HepG2 (cell line): ENCODE results near the gene RIN3. TPM values are rescaled to one million over a fixed set of nuclear protein-coding genes. Genes with fewer than 3 reads are reported as not detected.

Experiments
- ATAC-seq: fragments of 200-7000 bp; cut with Tn5 transposase; 3 replicates; pipeline ENCODE4 v1.9.1; 2020; ENCODE audit warnings: mild to moderate bottlenecking, moderate library complexity
- BruUV-seq: library from RNA; stranded (reverse); fragments of 400-500 nt; replicated peaks from 2 replicates; lab custom pipeline; 2021; lab: Mats Ljungman, UMichigan
- CTCF ChIA-PET: fragments of 300-600 bp; formaldehyde crosslinking; extraction: SDS; loops from one replicate; lab custom pipeline; 2021; ENCODE audit warnings: low total read pairs, inconsistent platforms, low intra/inter-chr PET ratio; lab: Yijun Ruan, JAX
- POLR2A ChIA-PET: fragments of 350-600 bp; sonication (Branson Sonifier 250); formaldehyde crosslinking; loops from one replicate; lab custom pipeline; 2020; ENCODE audit warnings: antibody characterized with exemption, inconsistent platforms; lab: Yijun Ruan, JAX
- DNase-seq: peaks from one replicate; pipeline ENCODE4 v3.0.0-alpha.2; 2015; ENCODE audit warnings: low spot score
- FAIRE-seq: peaks from 3 replicates; lab custom pipeline; 2011; peaks lifted over from hg19 to GRCh38; lab: Jason Lieb, UNC
- H2AFZ ChIP-seq: one replicate; pipeline ENCODE4 v1.6.1; 2011; ENCODE audit warnings: low read length, inconsistent platforms
- H3K27ac ChIP-seq: fragments of 300-600 bp; 3 replicates; pipeline ENCODE4 v1.8.0; 2011; ENCODE audit warnings: mixed run types, mild to moderate bottlenecking, mixed read lengths, low read length, inconsistent platforms; ENCODE audit not compliant: insufficient read depth; ENCODE audit errors: extremely low read length
- H3K27me3 ChIP-seq, 2 experiments: fragments of 200-600 bp in 1 of 2; 2 replicates in 1 of 2; 3 replicates in 1 of 2; pipeline versions ENCODE4 v1.6.0 to v1.8.0; 2011; ENCODE audit warnings: low read length in 2 of 2, mild to moderate bottlenecking in 2 of 2, moderate library complexity in 2 of 2, inconsistent platforms in 1 of 2; ENCODE audit not compliant: insufficient read depth in 2 of 2, control insufficient read depth in 1 of 2
- H3K36me3 ChIP-seq, 2 experiments: fragments of 200-600 bp in 1 of 2; replicated peaks in 1 of 2; 2 replicates in 1 of 2; 3 replicates in 1 of 2; pipeline versions ENCODE4 v1.5.1 to v1.8.0; 2011; ENCODE audit warnings: low read length in 2 of 2, inconsistent platforms in 1 of 2; ENCODE audit not compliant: insufficient read depth in 2 of 2, control insufficient read depth in 1 of 2
- H3K4me1 ChIP-seq: 2 replicates; pipeline ENCODE4 v1.5.1; 2012; ENCODE audit warnings: low read length, inconsistent platforms; ENCODE audit not compliant: insufficient read depth
- H3K4me2 ChIP-seq: 2 replicates; pipeline ENCODE4 v1.6.0; 2011; ENCODE audit warnings: low read depth, low read length, inconsistent platforms
- H3K4me3 ChIP-seq, 3 experiments: fragments of 200-600 bp in 1 of 3; sonication (generic), shearing (Covaris generic) in 1 of 3; replicated peaks in 1 of 3; 2 replicates each; pipeline ENCODE4 v1.5.1; 2011 to 2016; ENCODE audit warnings: low read length in 3 of 3, inconsistent platforms in 2 of 3, low read depth in 2 of 3, mild to moderate bottlenecking in 2 of 3, control low read depth in 1 of 3, mixed read lengths in 1 of 3; ENCODE audit not compliant: insufficient read depth in 1 of 3
- H3K79me2 ChIP-seq: one replicate; pipeline ENCODE4 v1.6.1; 2011; ENCODE audit warnings: low read length, inconsistent platforms; ENCODE audit not compliant: insufficient read depth
- H3K9ac ChIP-seq: 2 replicates; pipeline ENCODE4 v1.6.0; 2011; ENCODE audit warnings: mild to moderate bottlenecking, low read depth, low read length, inconsistent platforms; ENCODE audit not compliant: insufficient read depth
- H3K9me3 ChIP-seq: 2 replicates; pipeline ENCODE4 v1.5.1; 2012; ENCODE audit warnings: mild to moderate bottlenecking, low read length
- H4K20me1 ChIP-seq: 2 replicates; pipeline ENCODE4 v1.6.0; 2011; ENCODE audit warnings: inconsistent platforms, mild to moderate bottlenecking, low read length, moderate library complexity; ENCODE audit not compliant: insufficient read depth
- BRCA1 ChIP-seq: sonication (generic); formaldehyde crosslinking; IDR thresholded peaks from 2 replicates; pipeline ENCODE4 v1.4.0; 2020; ENCODE audit warnings: missing genetic modification reagents
- CENPBD1 ChIP-seq: sonication (generic); formaldehyde crosslinking; IDR thresholded peaks from 2 replicates; pipeline ENCODE4 v1.8.0; 2022; ENCODE audit warnings: missing genetic modification reagents, low read depth, mild to moderate bottlenecking, borderline replicate concordance
- CHCHD3 ChIP-seq: sonication (generic); formaldehyde crosslinking; IDR thresholded peaks from 2 replicates; pipeline ENCODE4 v1.8.0; 2022; ENCODE audit warnings: mild to moderate bottlenecking, missing genetic modification reagents, moderate library complexity
- ELF4 ChIP-seq: sonication (generic); formaldehyde crosslinking; IDR thresholded peaks from 2 replicates; pipeline ENCODE4 v1.5.0; 2020; ENCODE audit warnings: missing genetic modification reagents, mild to moderate bottlenecking, moderate library complexity, borderline replicate concordance
- FOSL2 ChIP-seq: sonication (generic); formaldehyde crosslinking; IDR thresholded peaks from 2 replicates; pipeline ENCODE4 v1.4.0; 2020; ENCODE audit warnings: missing genetic modification reagents
- GTF2F1 ChIP-seq: fragments of 150-350 bp; IDR thresholded peaks from 2 replicates; pipeline ENCODE4 v1.6.1; 2014; ENCODE audit warnings: low read length
- NBN ChIP-seq: fragments of 450-650 bp; conservative IDR thresholded peaks from 2 replicates; pipeline ENCODE4 v1.6.1; 2017
- NFATC3 ChIP-seq: sonication (generic); formaldehyde crosslinking; IDR thresholded peaks from 2 replicates; pipeline ENCODE4 v1.5.1; 2020; ENCODE audit warnings: mild to moderate bottlenecking, missing genetic modification reagents
- NFYB ChIP-seq: sonication (generic); formaldehyde crosslinking; IDR thresholded peaks from 2 replicates; pipeline ENCODE4 v1.4.0; 2020; ENCODE audit warnings: missing genetic modification reagents
- RBAK ChIP-seq: sonication (generic); formaldehyde crosslinking; IDR thresholded peaks from 2 replicates; pipeline ENCODE4 v1.5.1; 2020; ENCODE audit warnings: mild to moderate bottlenecking, missing genetic modification reagents
- STAG1 ChIP-seq: sonication (generic); formaldehyde crosslinking; IDR thresholded peaks from 2 replicates; pipeline ENCODE4 v1.4.0; 2020; ENCODE audit warnings: missing genetic modification reagents
- ZNF44 ChIP-seq: sonication (generic); formaldehyde crosslinking; IDR thresholded peaks from 2 replicates; pipeline ENCODE4 v1.5.1; 2020; ENCODE audit warnings: mild to moderate bottlenecking, missing genetic modification reagents
- ZNF749 ChIP-seq: sonication (generic); formaldehyde crosslinking; IDR thresholded peaks from 2 replicates; pipeline ENCODE4 v1.8.0; 2022; ENCODE audit warnings: mild to moderate bottlenecking, missing genetic modification reagents, moderate library complexity, borderline replicate concordance
- ZNF839 ChIP-seq: sonication (generic); formaldehyde crosslinking; IDR thresholded peaks from 2 replicates; pipeline ENCODE4 v1.4.0; 2020; ENCODE audit warnings: missing genetic modification reagents, mild to moderate bottlenecking, borderline replicate concordance
- ZSCAN20 ChIP-seq: sonication (generic); formaldehyde crosslinking; IDR thresholded peaks from 2 replicates; pipeline ENCODE4 v1.4.0; 2020; ENCODE audit warnings: missing genetic modification reagents, mild to moderate bottlenecking, borderline replicate concordance
- WGBS: methylation state at CpG from one replicate; pipeline ENCODE4 v1.1.6; 2017; ENCODE audit warnings: low lambda C conversion rate; 5-methylcytosine and 5-hydroxymethylcytosine counted together
- in situ Hi-C: cut with HindIII; loops from 2 replicates; pipeline ENCODE4 v1.10.0; 2017; ENCODE audit warnings: low pct_unique_long_range_greater_than_20kb; ENCODE audit not compliant: extremely low pct_ligation_motif_present
- intact Hi-C: fragments of 100-400 bp; cut with micrococcal nuclease; formaldehyde crosslinking; loops from one replicate; pipeline ENCODE4 v1.10.0; 2022; ENCODE audit not compliant: unreplicated experiment
- polyA plus RNA-seq, 8 experiments: library from polyadenylated mRNA; depleted of rRNA in 3 of 8; stranded (reverse) in 7 of 8; unstranded in 1 of 8; fragments of >200 nt; fragmentation: Illumina TruSeq in 4 of 8; extraction: Trizol in 4 of 8; gene quantifications; 2 replicates each; pipeline versions ENCODE4 v1.2.1 to v1.2.3, GENCODE V29; 2011 to 2016; ENCODE audit warnings: low read depth in 4 of 8, missing spikeins in 1 of 8, mixed read lengths in 1 of 8; ENCODE audit not compliant: insufficient read depth in 1 of 8
- total RNA-seq, 5 experiments: library from RNA; depleted of rRNA; stranded (reverse); fragments of >200 nt; fragmentation: Illumina TruSeq; extraction: Trizol; gene quantifications; 2 replicates each; pipeline ENCODE4 v1.2.3, GENCODE V29; 2016; ENCODE audit warnings: low read depth in 1 of 5
- TF ChIP-seq, protein P1 (sequence below): sonication (generic); formaldehyde crosslinking; conservative IDR thresholded peaks from 2 replicates; pipeline ENCODE4 v1.4.0; 2020; ENCODE audit warnings: missing genetic modification reagents
- TF ChIP-seq, protein P2 (sequence below): sonication (generic); formaldehyde crosslinking; IDR thresholded peaks from 2 replicates; pipeline ENCODE4 v1.4.0; 2020; ENCODE audit warnings: low read depth, mild to moderate bottlenecking, missing genetic modification reagents

Gene RIN3
- total and polyA plus RNA-seq, 2 of the 13 experiments (the other 11 are each of a cell fraction or from before 2014, with no cell fraction given) = 2.3 to 3.6 TPM

- ATAC-seq (no peak), FAIRE-seq (no peak), DNase-seq (no peak)
- WGBS = 100% methylated on average over 1 of the region's 15 CpGs
- no peak overlapping the region for H3K27ac ChIP-seq
- no peaks in the 10 kb centered on the region; a peak in 1 of 5 replicates for H3K27me3 ChIP-seq
- H3K4me1 ChIP-seq = peaks cover 13% of the 10 kb centered on the region
- peaks cover 5 to 8% of the 10 kb centered on the region in 2 experiments; a peak in 3 of 5 replicates for H3K36me3 ChIP-seq
- no peaks in the 10 kb centered on the region for H4K20me1 ChIP-seq
- H2AFZ ChIP-seq = no peak overlapping the region
- H3K79me2 ChIP-seq = no peaks in the 10 kb centered on the region
- no peak overlapping the region for H3K4me3 ChIP-seq
- POLR2A ChIA-PET = no interaction called here
- intact Hi-C loops (no loop called here), in situ Hi-C loops (no loop called here)
- CTCF ChIA-PET = no interaction called here
- BruUV-seq = no TSS peak
- no peak for TF ChIP-seq CENPBD1 (CRISPR knock-in tag)
- TF ChIP-seq BRCA1 (CRISPR knock-in tag) = no peak
- no peak for TF ChIP-seq ZNF44 (CRISPR knock-in tag)
- TF ChIP-seq NFATC3 = no peak
- TF ChIP-seq, protein P1, sequence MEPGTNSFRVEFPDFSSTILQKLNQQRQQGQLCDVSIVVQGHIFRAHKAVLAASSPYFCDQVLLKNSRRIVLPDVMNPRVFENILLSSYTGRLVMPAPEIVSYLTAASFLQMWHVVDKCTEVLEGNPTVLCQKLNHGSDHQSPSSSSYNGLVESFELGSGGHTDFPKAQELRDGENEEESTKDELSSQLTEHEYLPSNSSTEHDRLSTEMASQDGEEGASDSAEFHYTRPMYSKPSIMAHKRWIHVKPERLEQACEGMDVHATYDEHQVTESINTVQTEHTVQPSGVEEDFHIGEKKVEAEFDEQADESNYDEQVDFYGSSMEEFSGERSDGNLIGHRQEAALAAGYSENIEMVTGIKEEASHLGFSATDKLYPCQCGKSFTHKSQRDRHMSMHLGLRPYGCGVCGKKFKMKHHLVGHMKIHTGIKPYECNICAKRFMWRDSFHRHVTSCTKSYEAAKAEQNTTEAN (CRISPR knock-in tag) = no peak
- no peak for TF ChIP-seq STAG1 (CRISPR knock-in tag)
- no peak for TF ChIP-seq NFYB (CRISPR knock-in tag)
- no peak for TF ChIP-seq ELF4 (CRISPR knock-in tag)
- TF ChIP-seq, protein P2, sequence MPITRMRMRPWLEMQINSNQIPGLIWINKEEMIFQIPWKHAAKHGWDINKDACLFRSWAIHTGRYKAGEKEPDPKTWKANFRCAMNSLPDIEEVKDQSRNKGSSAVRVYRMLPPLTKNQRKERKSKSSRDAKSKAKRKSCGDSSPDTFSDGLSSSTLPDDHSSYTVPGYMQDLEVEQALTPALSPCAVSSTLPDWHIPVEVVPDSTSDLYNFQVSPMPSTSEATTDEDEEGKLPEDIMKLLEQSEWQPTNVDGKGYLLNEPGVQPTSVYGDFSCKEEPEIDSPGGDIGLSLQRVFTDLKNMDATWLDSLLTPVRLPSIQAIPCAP (CRISPR knock-in tag) = no peak
- TF ChIP-seq NBN = no peak
- TF ChIP-seq GTF2F1 = no peak
- no peak for TF ChIP-seq ZNF749
- TF ChIP-seq ZSCAN20 (CRISPR knock-in tag) = no peak
- no peak for TF ChIP-seq CHCHD3
- no peak for TF ChIP-seq ZNF839 (CRISPR knock-in tag)
- TF ChIP-seq RBAK = no peak
- no peak for TF ChIP-seq FOSL2
- H3K4me2 ChIP-seq = no peak overlapping the region
- H3K9ac ChIP-seq = no peak overlapping the region
- H3K9me3 ChIP-seq = no peaks in the 10 kb centered on the region
Observed at GRCh38 chr14:92706386-92706785, 192.8 kb downstream of the RIN3 start.
